Liver (tissue), 9 donors: Measurements from ENCODE around the gene COBL. TPM values are rescaled to one million over a fixed set of nuclear protein-coding genes. Genes with fewer than 3 reads are reported as not detected.

Experiments
- DNase-seq: peaks from one replicate; pipeline ENCODE4 v3.0.0-alpha.2; 2017; ENCODE audit warnings: low spot score
- H3K27ac ChIP-seq, 2 donors: one replicate each; pipeline ENCODE4 v1.7.0; 2013; ENCODE audit warnings: inconsistent platforms in 2 of 2, low read length in 2 of 2, control low read depth in 1 of 2, low read depth in 1 of 2, mild to moderate bottlenecking in 1 of 2
- H3K27me3 ChIP-seq, 4 donors: one replicate each; pipeline versions ENCODE4 v1.6.1 to v1.7.0; 2013; ENCODE audit warnings: low read length in 3 of 4, inconsistent platforms in 1 of 4, mild to moderate bottlenecking in 1 of 4, moderate library complexity in 1 of 4; ENCODE audit not compliant: control insufficient read depth in 4 of 4, insufficient read depth in 4 of 4
- H3K36me3 ChIP-seq, 4 donors: one replicate each; pipeline versions ENCODE4 v1.6.1 to v1.7.0; 2013; ENCODE audit warnings: low read length in 3 of 4, mild to moderate bottlenecking in 3 of 4, low read depth in 1 of 4, moderate library complexity in 1 of 4; ENCODE audit not compliant: control insufficient read depth in 4 of 4, insufficient read depth in 3 of 4
- H3K4me1 ChIP-seq, 4 donors: one replicate each; pipeline versions ENCODE4 v1.6.1 to v1.7.0; 2013; ENCODE audit warnings: low read length in 3 of 4, mild to moderate bottlenecking in 3 of 4, moderate library complexity in 1 of 4; ENCODE audit not compliant: control insufficient read depth in 4 of 4, insufficient read depth in 4 of 4
- H3K4me3 ChIP-seq, 3 donors: one replicate each; pipeline versions ENCODE4 v1.6.1 to v1.7.0; 2013; ENCODE audit warnings: low read length in 3 of 3, control low read depth in 1 of 3, low read depth in 1 of 3, mild to moderate bottlenecking in 1 of 3
- H3K9ac ChIP-seq, 2 donors: one replicate each; pipeline ENCODE4 v1.7.0; 2013; ENCODE audit warnings: low read length in 2 of 2, mild to moderate bottlenecking in 2 of 2, moderate library complexity in 2 of 2, control low read depth in 1 of 2, low read depth in 1 of 2
- H3K9me3 ChIP-seq, 4 donors: one replicate each; pipeline versions ENCODE4 v1.6.1 to v1.7.0; 2013; ENCODE audit warnings: low read length in 3 of 4; ENCODE audit not compliant: control insufficient read depth in 4 of 4
- ATF3 ChIP-seq: IDR thresholded peaks from 2 replicates; pipeline ENCODE4 v1.6.1; 2016; ENCODE audit warnings: antibody characterized with exemption
- EGR1 ChIP-seq, 2 donors: IDR thresholded peaks; 2 replicates each; pipeline ENCODE4 v1.6.1; 2016 to 2018; ENCODE audit warnings: antibody characterized with exemption in 2 of 2, low read depth in 2 of 2
- FOXA1 ChIP-seq: IDR thresholded peaks from 2 replicates; pipeline ENCODE4 v1.6.1; 2016; ENCODE audit warnings: antibody characterized with exemption
- FOXA2 ChIP-seq: IDR thresholded peaks from 2 replicates; pipeline ENCODE4 v1.6.1; 2016; ENCODE audit warnings: antibody characterized with exemption
- GABPA ChIP-seq, 2 donors: IDR thresholded peaks in 1 of 2; conservative IDR thresholded peaks in 1 of 2; 2 replicates each; pipeline ENCODE4 v1.6.1; 2016; ENCODE audit warnings: antibody characterized with exemption in 2 of 2, mild to moderate bottlenecking in 1 of 2, moderate library complexity in 1 of 2
- HNF4A ChIP-seq, 2 donors: conservative IDR thresholded peaks; 2 replicates each; pipeline ENCODE4 v1.6.1; 2016; ENCODE audit warnings: antibody characterized with exemption in 2 of 2, mild to moderate bottlenecking in 2 of 2
- HNF4G ChIP-seq: IDR thresholded peaks from 2 replicates; pipeline ENCODE4 v1.6.1; 2016; ENCODE audit warnings: antibody characterized with exemption
- JUND ChIP-seq, 2 donors: IDR thresholded peaks; 2 replicates each; pipeline ENCODE4 v1.6.1; 2016; ENCODE audit warnings: antibody characterized with exemption in 2 of 2
- MAX ChIP-seq: IDR thresholded peaks from 2 replicates; pipeline ENCODE4 v1.6.1; 2016; ENCODE audit warnings: antibody characterized with exemption
- NR2F2 ChIP-seq: IDR thresholded peaks from 2 replicates; pipeline ENCODE4 v1.6.1; 2016; ENCODE audit warnings: antibody characterized with exemption
- RAD21 ChIP-seq, 2 donors: IDR thresholded peaks; 2 replicates each; pipeline ENCODE4 v1.6.1; 2016; ENCODE audit warnings: antibody characterized with exemption in 2 of 2, mild to moderate bottlenecking in 2 of 2
- REST ChIP-seq: IDR thresholded peaks from 2 replicates; pipeline ENCODE4 v1.6.1; 2016; ENCODE audit warnings: antibody characterized with exemption, mild to moderate bottlenecking
- RXRA ChIP-seq, 2 donors: IDR thresholded peaks; 2 replicates each; pipeline ENCODE4 v1.6.1; 2017 to 2018; ENCODE audit warnings: antibody characterized with exemption in 2 of 2, mild to moderate bottlenecking in 1 of 2
- SP1 ChIP-seq: IDR thresholded peaks from 2 replicates; pipeline ENCODE4 v1.6.1; 2018; ENCODE audit warnings: antibody characterized with exemption, mild to moderate bottlenecking
- TAF1 ChIP-seq: conservative IDR thresholded peaks from 2 replicates; pipeline ENCODE4 v1.6.1; 2016; ENCODE audit warnings: antibody characterized with exemption, mild to moderate bottlenecking
- YY1 ChIP-seq: IDR thresholded peaks from 2 replicates; pipeline ENCODE4 v1.6.1; 2016; ENCODE audit warnings: antibody characterized with exemption, mild to moderate bottlenecking
- ZBTB33 ChIP-seq: IDR thresholded peaks from 2 replicates; pipeline ENCODE4 v1.6.1; 2016; ENCODE audit warnings: antibody characterized with exemption
- WGBS: extraction: QIAGEN DNeasy Blood & Tissue Kit; methylation state at CpG from one replicate; pipeline ENCODE4 v1.1.7; 2013; 5-methylcytosine and 5-hydroxymethylcytosine counted together
- polyA plus RNA-seq, 2 donors: library from polyadenylated mRNA; stranded (reverse) in 1 of 2; unstranded in 1 of 2; fragments of 200-250 nt in 1 of 2; fragments of >200 nt in 1 of 2; fragmentation: Nextera tagmentation in 1 of 2; extraction: Ambion mirVana in 1 of 2; gene quantifications; one replicate each; pipeline versions ENCODE4 v1.2.1 to v1.2.3, GENCODE V29; 2013 to 2015
- total RNA-seq, 2 donors: library from RNA; depleted of rRNA; stranded (reverse); fragments of >200 nt; gene quantifications; one replicate each; pipeline ENCODE4 v1.2.3, GENCODE V29; 2014
- donor health status: healthy.
- donor health status: healthy.
- donor health status: healthy.
- donor health status: healthy.
- donor health status: healthy.

COBL gene
- total and polyA plus RNA-seq, 4 donors, result 5.8 to 18.7 (median 10.7) TPM

GRCh38 chr7:51318886-51319579 is 2.4 kb upstream of the COBL start (continued):
- TF ChIP-seq REST, result peak; percentile 42
- peak; percentile 40 for TF ChIP-seq FOXA2
- no peak for TF ChIP-seq FOXA1
- peak in 1 of 2 donors; percentile 42 for TF ChIP-seq EGR1 (IDR thresholded peaks at IDR 0.05; ENCODE audit: low read depth in 2 of 2)
- TF ChIP-seq JUND (IDR thresholded peaks at IDR 0.05), result peak in 1 of 2 donors; percentile 25
- TF ChIP-seq SP1, result peak; percentile 85

- DNase-seq, result no peak
- 80% methylated on average over 9 of the region's 9 CpGs for WGBS
- Histone ChIP-seq H3K9ac (no peak overlapping the region), H3K27me3 (no peaks in the 10 kb centered on the region), H3K9me3 (no peaks in the 10 kb centered on the region), H3K4me1 (peaks cover 10 to 51% (median 41%) of the 10 kb centered on the region in 4 donors), H3K36me3 (no peaks in the 10 kb centered on the region), H3K27ac (peak overlapping the region; percentile 86 to 95), H3K4me3 (peak overlapping the region; percentile 46 to 90 (median 71))
- TF ChIP-seq FOXA2 (no peak), EGR1 (IDR thresholded peaks at IDR 0.05; ENCODE audit: low read depth in 2 of 2) (no peak), TAF1 (no peak), HNF4A (conservative IDR thresholded peaks at IDR 0.05) (no peak), NR2F2 (no peak), HNF4G (no peak), FOXA1 (no peak)
Measured at GRCh38 chr7:51318001-51318400, 1.4 kb upstream of the COBL start.

- Histone ChIP-seq H3K27ac (peak overlapping the region; percentile 86 to 95), H3K36me3 (no peaks in the 10 kb centered on the region)
Measured at GRCh38 chr7:51317582-51317910, 937 bp upstream of the COBL start.

More at GRCh38 chr7:51317582-51317910, 937 bp upstream of the COBL start:
- no peaks in the 10 kb centered on the region for H3K27me3 ChIP-seq
- TF ChIP-seq ZBTB33, result no peak
- no peak for TF ChIP-seq MAX
- no peak for TF ChIP-seq FOXA1
- no peak for TF ChIP-seq RXRA (IDR thresholded peaks at IDR 0.05)
- TF ChIP-seq NR2F2, result no peak
- no peak for TF ChIP-seq SP1
- no peak for TF ChIP-seq YY1
- no peak for TF ChIP-seq JUND (IDR thresholded peaks at IDR 0.05)
- TF ChIP-seq ATF3, result no peak
- no peak for TF ChIP-seq REST
- TF ChIP-seq FOXA2, result no peak
- no peak for TF ChIP-seq GABPA (IDR thresholded peaks at IDR 0.05 in 1 of 2, conservative IDR thresholded peaks at IDR 0.05 in 1 of 2)
- no peak for TF ChIP-seq HNF4A (conservative IDR thresholded peaks at IDR 0.05)
- TF ChIP-seq TAF1, result no peak
- no peak for TF ChIP-seq HNF4G
- TF ChIP-seq RAD21 (IDR thresholded peaks at IDR 0.05), result no peak
- H3K9ac ChIP-seq, result peak overlapping the region; percentile 30 to 41
- peaks cover 10 to 52% (median 43%) of the 10 kb centered on the region in 4 donors for H3K4me1 ChIP-seq
- DNase-seq, result no peak
- 32% methylated on average over 8 of the region's 8 CpGs for WGBS
- H3K4me3 ChIP-seq, result peak overlapping the region; percentile 46 to 90 (median 71)
- H3K9me3 ChIP-seq, result no peaks in the 10 kb centered on the region
